ENCODE results near the gene RASAL2.
"Not testable (repeated sequence)": the region's sequence is repeated elsewhere in the genome, so short reads cannot be mapped to it uniquely, and the experiment has no call there.

The RASAL2 gene

GRCh38 chr1:178192686-178193085, 98.8 kb downstream of the RASAL2 start:
- TF ChIP-seq CTCF (IDR thresholded peaks at IDR 0.05; ENCODE audit: low read depth, low read length) = no peak
- no peak for TF ChIP-seq EZH2phosphoT487 (IDR thresholded peaks at IDR 0.05; ENCODE audit: low read depth)
- H3K9ac ChIP-seq (ENCODE audit: low read length) = peak overlapping the region; percentile 16
- H3K27me3 ChIP-seq (ENCODE audit: low read depth, low read length) = no peaks in the 10 kb centered on the region
- H3K27ac ChIP-seq (ENCODE audit: low read length) = peak overlapping the region; percentile 11; the same call in 1 of the 2 replicates
- H4K20me1 ChIP-seq (ENCODE audit: insufficient read depth, low read length) = no peaks in the 10 kb centered on the region
- no peaks in the 10 kb centered on the region for H3K79me2 ChIP-seq (ENCODE audit: low read length)
- H2AFZ ChIP-seq (ENCODE audit: low read depth, low read length) = peak overlapping the region; percentile 62
- H3K9me3 ChIP-seq (ENCODE audit: insufficient read depth, low read length) = no peaks in the 10 kb centered on the region
- H3K4me3 ChIP-seq (ENCODE audit: low read length) = peak overlapping the region; percentile 60
- peaks cover 38% of the 10 kb centered on the region for H3K4me1 ChIP-seq (ENCODE audit: low read length)
- peak overlapping the region; percentile 70 for H3K4me2 ChIP-seq (ENCODE audit: low read length)
- H3K36me3 ChIP-seq (replicated peaks; ENCODE audit: low read depth, low read length) = no peaks in the 10 kb centered on the region

GRCh38 chr1:178196631-178197030, 102.7 kb downstream of the RASAL2 start:
- H3K79me2 ChIP-seq (ENCODE audit: low read length) = no peaks in the 10 kb centered on the region
- no peaks in the 10 kb centered on the region for H4K20me1 ChIP-seq (ENCODE audit: insufficient read depth, low read length)
- H3K9ac ChIP-seq (ENCODE audit: low read length) = no peak overlapping the region
- TF ChIP-seq EZH2phosphoT487 (IDR thresholded peaks at IDR 0.05; ENCODE audit: low read depth) = no peak
- no peak for TF ChIP-seq CTCF (IDR thresholded peaks at IDR 0.05; ENCODE audit: low read depth, low read length)
- H3K4me3 ChIP-seq (ENCODE audit: low read length) = no peak overlapping the region
- peaks cover 17% of the 10 kb centered on the region for H3K4me1 ChIP-seq (ENCODE audit: low read length)
- no peak overlapping the region for H2AFZ ChIP-seq (ENCODE audit: low read depth, low read length)
- H3K9me3 ChIP-seq (ENCODE audit: insufficient read depth, low read length) = no peaks in the 10 kb centered on the region
- no peak overlapping the region for H3K27ac ChIP-seq (ENCODE audit: low read length)
- H3K4me2 ChIP-seq (ENCODE audit: low read length) = no peak overlapping the region
- no peaks in the 10 kb centered on the region for H3K36me3 ChIP-seq (replicated peaks; ENCODE audit: low read depth, low read length)
- H3K27me3 ChIP-seq (ENCODE audit: low read depth, low read length) = no peaks in the 10 kb centered on the region

DNA sequence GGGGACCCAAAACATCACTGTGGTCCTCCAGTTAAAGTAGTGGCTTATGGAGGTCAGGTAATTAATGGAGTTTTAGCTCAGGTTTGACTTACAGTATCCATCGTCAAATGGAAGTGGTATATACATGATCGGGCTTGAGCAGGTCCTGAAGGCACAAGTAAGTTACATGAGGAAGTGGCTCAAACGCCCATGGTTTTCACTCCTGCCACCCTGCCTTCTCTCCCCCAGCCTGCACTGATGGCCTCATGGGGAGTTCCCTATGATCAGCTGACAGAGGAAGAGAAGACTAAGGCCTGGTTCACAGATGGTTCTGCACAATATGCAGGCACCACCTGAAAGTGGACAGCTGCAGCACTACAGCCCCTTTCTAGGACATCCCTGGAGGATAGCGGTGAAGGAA, 108.2 kb downstream of the RASAL2 start:
- H4K20me1 ChIP-seq (ENCODE audit: insufficient read depth, low read length); H3K27me3 ChIP-seq (ENCODE audit: low read depth, low read length); H3K9ac ChIP-seq (ENCODE audit: low read length); H3K9me3 ChIP-seq (ENCODE audit: insufficient read depth, low read length); H3K4me1 ChIP-seq (ENCODE audit: low read length); H2AFZ ChIP-seq (ENCODE audit: low read depth, low read length); H3K36me3 ChIP-seq (replicated peaks; ENCODE audit: low read depth, low read length); H3K4me2 ChIP-seq (ENCODE audit: low read length); H3K4me3 ChIP-seq (ENCODE audit: low read length); H3K27ac ChIP-seq (ENCODE audit: low read length); H3K79me2 ChIP-seq (ENCODE audit: low read length): not testable (repeated sequence)

DNA sequence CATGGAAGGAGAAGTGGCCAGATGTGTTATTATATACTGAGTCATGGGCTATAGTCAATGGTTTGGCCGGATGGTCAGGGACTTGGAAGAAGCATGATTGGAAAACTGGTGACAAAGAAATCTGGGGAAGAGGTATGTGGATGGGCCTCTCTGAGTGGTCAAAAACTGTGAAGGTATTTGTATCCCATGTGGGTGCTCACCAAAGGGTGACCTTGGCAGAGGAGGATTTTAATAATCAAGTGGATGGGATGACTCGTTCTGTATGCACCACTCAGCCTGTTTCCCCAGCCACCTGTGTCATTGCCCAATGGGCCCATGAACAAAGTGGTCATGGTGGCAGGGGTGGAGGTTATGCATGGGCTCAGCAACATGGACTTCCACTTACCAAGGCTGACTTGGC, 108.6 kb downstream of the RASAL2 start:
- H3K27me3 ChIP-seq (ENCODE audit: low read depth, low read length); H2AFZ ChIP-seq (ENCODE audit: low read depth, low read length); H4K20me1 ChIP-seq (ENCODE audit: insufficient read depth, low read length); H3K9me3 ChIP-seq (ENCODE audit: insufficient read depth, low read length); H3K9ac ChIP-seq (ENCODE audit: low read length); H3K4me1 ChIP-seq (ENCODE audit: low read length); H3K36me3 ChIP-seq (replicated peaks; ENCODE audit: low read depth, low read length); H3K4me3 ChIP-seq (ENCODE audit: low read length); H3K79me2 ChIP-seq (ENCODE audit: low read length); H3K27ac ChIP-seq (ENCODE audit: low read length); H3K4me2 ChIP-seq (ENCODE audit: low read length): not testable (repeated sequence)

GRCh38 chr1:178208269-178208856, 114.5 kb downstream of the RASAL2 start:
- not testable (repeated sequence) for H3K4me1 ChIP-seq (ENCODE audit: low read length); H2AFZ ChIP-seq (ENCODE audit: low read depth, low read length); H3K79me2 ChIP-seq (ENCODE audit: low read length); H4K20me1 ChIP-seq (ENCODE audit: insufficient read depth, low read length); H3K27ac ChIP-seq (ENCODE audit: low read length); H3K4me3 ChIP-seq (ENCODE audit: low read length); H3K4me2 ChIP-seq (ENCODE audit: low read length); H3K9ac ChIP-seq (ENCODE audit: low read length); H3K36me3 ChIP-seq (replicated peaks; ENCODE audit: low read depth, low read length); H3K27me3 ChIP-seq (ENCODE audit: low read depth, low read length)
- peaks cover 11% of the 10 kb centered on the region; the same call in 1 of the 2 replicates for H3K9me3 ChIP-seq (ENCODE audit: insufficient read depth, low read length)
